RWPE2 (cell line): ENCODE measurements around the gene XRCC5.

Source experiments
- ATAC-seq: fragments of 200-7000 bp; cut with Tn5 transposase; 3 replicates; pipeline ENCODE4 v1.9.1; 2021; ENCODE audit warnings: low read depth
- DNase-seq: peaks from one replicate; pipeline ENCODE4 v3.0.0-alpha.2; 2020; ENCODE audit warnings: low spot score
- H3K27ac ChIP-seq: fragments of 450-650 bp; 2 replicates; pipeline ENCODE4 v1.5.1; 2017; ENCODE audit warnings: mild to moderate bottlenecking; ENCODE audit not compliant: poor library complexity, severe bottlenecking
- H3K27me3 ChIP-seq: fragments of 250-450 bp; sonication (Bioruptor Pico); 2 replicates; pipeline ENCODE4 v1.5.1; 2021; ENCODE audit warnings: mild to moderate bottlenecking, moderate library complexity; ENCODE audit not compliant: insufficient read depth, poor library complexity, severe bottlenecking
- H3K36me3 ChIP-seq: fragments of 250-450 bp; sonication (Bioruptor Pico); 2 replicates; pipeline ENCODE4 v1.5.1; 2020; ENCODE audit warnings: low read depth, mild to moderate bottlenecking, moderate library complexity
- H3K4me1 ChIP-seq: fragments of 250-450 bp; sonication (Bioruptor Pico); 2 replicates; pipeline ENCODE4 v1.5.1; 2021; ENCODE audit warnings: mild to moderate bottlenecking, moderate library complexity; ENCODE audit not compliant: insufficient read depth, poor library complexity, severe bottlenecking
- H3K4me3 ChIP-seq: fragments of 250-450 bp; sonication (Bioruptor Pico); 2 replicates; pipeline ENCODE4 v1.5.1; 2021; ENCODE audit warnings: mild to moderate bottlenecking, moderate library complexity; ENCODE audit not compliant: severe bottlenecking
- H3K9me3 ChIP-seq: fragments of 250-450 bp; sonication (Bioruptor Pico); 2 replicates; pipeline ENCODE4 v1.5.1; 2021; ENCODE audit warnings: mild to moderate bottlenecking, moderate library complexity; ENCODE audit not compliant: severe bottlenecking
- TF ChIP-seq, protein P1 (sequence below): fragments of 450-650 bp; IDR thresholded peaks from one replicate; pipeline ENCODE4 v1.5.1; 2017; ENCODE audit warnings: mild to moderate bottlenecking, moderate library complexity; ENCODE audit not compliant: poor library complexity, severe bottlenecking

The XRCC5 gene

GRCh38 chr2:216108967-216109921, at the start of gene XRCC5:
Gene XRCC5 (plus strand): TSS chr2:216109348. CDS start chr2:216109437, 89 bp downstream.
- peak within 1 kb of the TSS; percentile 68 for H3K27ac ChIP-seq

GRCh38 chr2:216064014-216064630, 45.0 kb upstream of the XRCC5 start:
- DNase-seq (no peak), ATAC-seq (no peak)
- no peak overlapping the region for H3K4me3 ChIP-seq
- H3K27me3 ChIP-seq: no peaks in the 10 kb centered on the region
- no peaks in the 10 kb centered on the region for H3K4me1 ChIP-seq
- peaks cover 22% of the 10 kb centered on the region for H3K36me3 ChIP-seq
- TF ChIP-seq, protein P1, sequence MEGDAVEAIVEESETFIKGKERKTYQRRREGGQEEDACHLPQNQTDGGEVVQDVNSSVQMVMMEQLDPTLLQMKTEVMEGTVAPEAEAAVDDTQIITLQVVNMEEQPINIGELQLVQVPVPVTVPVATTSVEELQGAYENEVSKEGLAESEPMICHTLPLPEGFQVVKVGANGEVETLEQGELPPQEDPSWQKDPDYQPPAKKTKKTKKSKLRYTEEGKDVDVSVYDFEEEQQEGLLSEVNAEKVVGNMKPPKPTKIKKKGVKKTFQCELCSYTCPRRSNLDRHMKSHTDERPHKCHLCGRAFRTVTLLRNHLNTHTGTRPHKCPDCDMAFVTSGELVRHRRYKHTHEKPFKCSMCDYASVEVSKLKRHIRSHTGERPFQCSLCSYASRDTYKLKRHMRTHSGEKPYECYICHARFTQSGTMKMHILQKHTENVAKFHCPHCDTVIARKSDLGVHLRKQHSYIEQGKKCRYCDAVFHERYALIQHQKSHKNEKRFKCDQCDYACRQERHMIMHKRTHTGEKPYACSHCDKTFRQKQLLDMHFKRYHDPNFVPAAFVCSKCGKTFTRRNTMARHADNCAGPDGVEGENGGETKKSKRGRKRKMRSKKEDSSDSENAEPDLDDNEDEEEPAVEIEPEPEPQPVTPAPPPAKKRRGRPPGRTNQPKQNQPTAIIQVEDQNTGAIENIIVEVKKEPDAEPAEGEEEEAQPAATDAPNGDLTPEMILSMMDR: peak; percentile 19
- no peak overlapping the region for H3K27ac ChIP-seq
- no peaks in the 10 kb centered on the region for H3K9me3 ChIP-seq

More at GRCh38 chr2:216108967-216109921, at the start of gene XRCC5:
- peaks cover 45% of the 10 kb centered on the region for H3K36me3 ChIP-seq
- ATAC-seq (peak; percentile 72), DNase-seq (peak; percentile 91)
- peaks cover 13% of the 10 kb centered on the region for H3K4me1 ChIP-seq
- TF ChIP-seq, protein P1: no peak
- no peaks in the 10 kb centered on the region for H3K9me3 ChIP-seq
- no peaks in the 10 kb centered on the region for H3K27me3 ChIP-seq
- peak within 1 kb of the TSS; percentile 88 for H3K4me3 ChIP-seq

DNA sequence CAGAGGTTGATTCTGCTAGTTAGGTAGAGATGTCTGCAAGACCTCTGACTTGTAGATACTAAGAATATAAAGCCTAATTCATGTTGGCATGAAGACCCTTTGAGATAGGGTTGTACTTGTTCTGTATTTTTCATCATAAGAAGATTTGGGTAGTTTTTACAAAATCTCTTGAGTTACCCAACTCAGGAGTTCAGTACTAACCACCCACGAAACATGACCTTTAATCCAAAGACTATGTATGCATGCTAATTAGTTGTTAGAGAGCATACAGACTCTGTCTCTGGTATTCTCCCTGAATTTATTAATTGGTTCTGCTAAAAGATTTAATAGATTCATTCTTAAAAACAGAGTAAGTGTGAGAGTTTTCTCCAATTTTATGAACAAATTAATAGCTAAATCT, 44.5 kb upstream of the XRCC5 start:
- no peak overlapping the region for H3K27ac ChIP-seq
- no peak for ATAC-seq
- no peak for DNase-seq
- H3K4me1 ChIP-seq: no peaks in the 10 kb centered on the region
- H3K27me3 ChIP-seq: no peaks in the 10 kb centered on the region
- no peaks in the 10 kb centered on the region for H3K9me3 ChIP-seq
- H3K36me3 ChIP-seq: peaks cover 22% of the 10 kb centered on the region
- TF ChIP-seq, protein P1: no peak
- no peak overlapping the region for H3K4me3 ChIP-seq

GRCh38 chr2:216066230-216066629, 42.9 kb upstream of the XRCC5 start:
- Histone ChIP-seq H3K9me3 (no peaks in the 10 kb centered on the region), H3K4me1 (no peaks in the 10 kb centered on the region), H3K27ac (no peak overlapping the region), H3K27me3 (no peaks in the 10 kb centered on the region), H3K4me3 (no peak overlapping the region), H3K36me3 (peaks cover 22% of the 10 kb centered on the region)
- ATAC-seq (no peak), DNase-seq (no peak)
- TF ChIP-seq, protein P1: no peak
